ENCODE measurements around the gene PPP3R2.

The PPP3R2 gene

DNA sequence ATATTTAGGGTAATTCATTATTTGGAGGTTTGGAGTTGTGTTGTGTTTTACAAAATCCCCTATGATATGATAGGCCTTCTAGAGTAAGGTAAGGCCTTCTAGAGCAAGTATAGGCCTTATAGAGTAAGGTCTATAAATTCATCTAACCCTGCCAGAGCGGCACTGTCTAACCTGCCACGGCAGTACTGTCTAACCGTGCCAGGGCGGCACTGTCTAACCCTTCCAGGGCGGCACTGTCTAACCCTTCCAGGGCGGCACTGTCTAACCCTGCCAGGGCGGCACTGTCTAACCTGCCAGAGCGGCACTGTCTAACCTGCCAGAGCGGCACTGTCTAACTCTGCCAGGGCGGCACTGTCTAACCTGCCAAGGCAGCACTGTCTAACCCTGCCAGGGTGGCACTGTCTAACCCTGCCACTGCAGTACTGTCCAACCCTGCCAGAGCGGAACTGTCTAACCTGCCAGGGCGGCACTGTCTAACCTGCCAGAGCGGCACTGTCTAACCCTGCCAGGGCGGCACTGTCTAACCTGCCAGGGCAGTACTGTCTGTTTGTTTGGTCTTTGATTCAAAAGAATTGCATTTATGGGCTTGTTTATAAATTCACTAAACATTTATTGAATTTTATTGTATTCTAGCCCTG, 51.6 kb downstream of the PPP3R2 start:
- TF ChIP-seq, protein P1, sequence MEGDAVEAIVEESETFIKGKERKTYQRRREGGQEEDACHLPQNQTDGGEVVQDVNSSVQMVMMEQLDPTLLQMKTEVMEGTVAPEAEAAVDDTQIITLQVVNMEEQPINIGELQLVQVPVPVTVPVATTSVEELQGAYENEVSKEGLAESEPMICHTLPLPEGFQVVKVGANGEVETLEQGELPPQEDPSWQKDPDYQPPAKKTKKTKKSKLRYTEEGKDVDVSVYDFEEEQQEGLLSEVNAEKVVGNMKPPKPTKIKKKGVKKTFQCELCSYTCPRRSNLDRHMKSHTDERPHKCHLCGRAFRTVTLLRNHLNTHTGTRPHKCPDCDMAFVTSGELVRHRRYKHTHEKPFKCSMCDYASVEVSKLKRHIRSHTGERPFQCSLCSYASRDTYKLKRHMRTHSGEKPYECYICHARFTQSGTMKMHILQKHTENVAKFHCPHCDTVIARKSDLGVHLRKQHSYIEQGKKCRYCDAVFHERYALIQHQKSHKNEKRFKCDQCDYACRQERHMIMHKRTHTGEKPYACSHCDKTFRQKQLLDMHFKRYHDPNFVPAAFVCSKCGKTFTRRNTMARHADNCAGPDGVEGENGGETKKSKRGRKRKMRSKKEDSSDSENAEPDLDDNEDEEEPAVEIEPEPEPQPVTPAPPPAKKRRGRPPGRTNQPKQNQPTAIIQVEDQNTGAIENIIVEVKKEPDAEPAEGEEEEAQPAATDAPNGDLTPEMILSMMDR (IDR thresholded peaks at IDR 0.05; ENCODE audit: unreplicated experiment in 3 of 3): no peak
- H3K4me1 Mint-ChIP-seq: no peaks in the 10 kb centered on the region
- peaks cover 40% of the 10 kb centered on the region for H3K36me3 Mint-ChIP-seq (ENCODE audit: low read depth)
- no peaks in the 10 kb centered on the region for H3K9me3 Mint-ChIP-seq
- H3K27me3 Mint-ChIP-seq (ENCODE audit: low read depth): no peaks in the 10 kb centered on the region
- no peak overlapping the region for H3K27ac Mint-ChIP-seq
- no peak overlapping the region for H3K4me3 Mint-ChIP-seq
